ENCODE results near the gene NLRP3.

The NLRP3 gene

GRCh38 chr1:247444571-247444970 lies 28.6 kb downstream of the NLRP3 start:
- in situ Hi-C loops (cut with MboI; ENCODE audit: low sequenced_read_pairs, unreplicated experiment) = no loop called here
- DNase-seq (ENCODE audit: low spot score) = no peak
- TF ChIP-seq, protein P1, sequence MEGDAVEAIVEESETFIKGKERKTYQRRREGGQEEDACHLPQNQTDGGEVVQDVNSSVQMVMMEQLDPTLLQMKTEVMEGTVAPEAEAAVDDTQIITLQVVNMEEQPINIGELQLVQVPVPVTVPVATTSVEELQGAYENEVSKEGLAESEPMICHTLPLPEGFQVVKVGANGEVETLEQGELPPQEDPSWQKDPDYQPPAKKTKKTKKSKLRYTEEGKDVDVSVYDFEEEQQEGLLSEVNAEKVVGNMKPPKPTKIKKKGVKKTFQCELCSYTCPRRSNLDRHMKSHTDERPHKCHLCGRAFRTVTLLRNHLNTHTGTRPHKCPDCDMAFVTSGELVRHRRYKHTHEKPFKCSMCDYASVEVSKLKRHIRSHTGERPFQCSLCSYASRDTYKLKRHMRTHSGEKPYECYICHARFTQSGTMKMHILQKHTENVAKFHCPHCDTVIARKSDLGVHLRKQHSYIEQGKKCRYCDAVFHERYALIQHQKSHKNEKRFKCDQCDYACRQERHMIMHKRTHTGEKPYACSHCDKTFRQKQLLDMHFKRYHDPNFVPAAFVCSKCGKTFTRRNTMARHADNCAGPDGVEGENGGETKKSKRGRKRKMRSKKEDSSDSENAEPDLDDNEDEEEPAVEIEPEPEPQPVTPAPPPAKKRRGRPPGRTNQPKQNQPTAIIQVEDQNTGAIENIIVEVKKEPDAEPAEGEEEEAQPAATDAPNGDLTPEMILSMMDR (IDR thresholded peaks at IDR 0.05; ENCODE audit: borderline replicate concordance, control extremely low read depth, extremely low read depth, insufficient read depth, missing control alignments) = no peak

DNA sequence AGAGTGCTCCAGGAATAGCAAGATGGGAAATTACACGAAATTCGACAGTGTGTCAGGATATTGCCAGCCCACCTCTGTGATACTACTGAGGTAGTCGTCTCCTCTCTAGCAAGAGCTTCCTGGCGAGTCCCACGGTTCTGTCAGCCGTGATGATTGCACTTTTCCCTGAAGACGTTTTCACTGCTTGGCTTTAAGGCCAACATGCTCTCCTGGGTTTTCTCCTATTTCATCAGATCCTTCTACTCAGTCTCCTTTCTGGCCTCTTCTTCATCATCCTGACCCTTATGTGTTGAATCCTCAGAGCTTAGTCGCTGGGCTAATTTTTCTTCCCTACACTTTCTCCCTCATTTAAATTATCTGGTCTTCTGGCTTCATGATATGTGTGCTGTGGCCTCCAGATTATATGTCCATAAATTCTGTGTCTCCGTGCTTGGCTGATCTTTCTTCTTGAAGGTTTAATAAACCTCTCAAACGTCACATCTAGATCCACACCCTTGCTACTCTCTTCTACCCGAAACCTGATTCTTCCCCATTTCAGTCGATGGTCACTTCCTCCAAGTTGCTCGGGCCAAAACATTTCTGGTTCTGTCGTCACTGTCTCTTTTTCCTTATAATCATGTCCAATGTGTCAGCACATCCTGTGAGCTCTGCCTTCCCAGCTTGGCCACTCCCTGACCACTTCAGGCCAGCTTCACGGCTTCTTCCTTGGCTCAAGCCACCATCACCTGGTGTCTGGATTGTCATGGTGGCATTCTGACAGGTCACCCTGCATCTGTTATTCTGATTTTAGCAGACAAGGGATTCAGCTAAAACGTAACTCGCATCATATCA lies 29.8 kb downstream of the NLRP3 start:
- no peak for DNase-seq (ENCODE audit: low spot score)
- in situ Hi-C loops (cut with MboI; ENCODE audit: low sequenced_read_pairs, unreplicated experiment) = no loop called here
- TF ChIP-seq, protein P1 (IDR thresholded peaks at IDR 0.05; ENCODE audit: borderline replicate concordance, control extremely low read depth, extremely low read depth, insufficient read depth, missing control alignments) = no peak

DNA sequence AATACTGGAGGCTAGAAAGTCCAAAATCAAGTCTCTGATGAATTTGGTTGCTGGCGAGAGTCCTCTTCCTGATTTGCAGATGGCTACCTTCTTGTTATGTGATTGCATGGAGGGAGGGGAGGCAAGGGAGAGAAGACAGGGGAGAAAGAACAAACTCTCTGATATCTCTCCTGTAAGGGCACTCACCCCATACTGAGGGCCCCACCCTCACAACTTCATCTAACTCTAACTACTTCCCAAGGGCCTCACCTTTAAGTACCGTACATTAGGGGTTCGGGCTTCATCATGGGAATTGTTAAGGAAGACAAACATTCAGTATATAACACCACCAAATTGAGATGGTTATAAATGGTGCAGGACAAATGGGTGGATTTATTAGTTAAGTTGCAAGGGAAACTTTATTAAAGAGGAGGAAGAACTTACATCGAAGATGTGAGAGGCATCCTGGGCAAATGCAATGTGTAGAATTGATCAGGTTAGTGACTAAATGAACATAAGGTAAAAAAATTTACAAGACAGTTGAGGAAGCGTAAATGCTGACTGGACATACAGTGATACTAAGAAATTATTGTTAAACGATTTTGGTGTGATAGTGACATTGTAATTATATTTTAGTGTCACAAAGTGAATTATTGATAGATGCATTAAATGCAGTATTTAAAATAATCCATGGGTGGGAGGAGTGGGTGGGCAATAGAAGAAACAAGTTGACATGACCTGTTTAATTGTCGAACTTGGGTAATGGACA lies 31.4 kb downstream of the NLRP3 start:
- TF ChIP-seq, protein P1 (IDR thresholded peaks at IDR 0.05; ENCODE audit: borderline replicate concordance, control extremely low read depth, extremely low read depth, insufficient read depth, missing control alignments) = no peak
- in situ Hi-C loops (cut with MboI; ENCODE audit: low sequenced_read_pairs, unreplicated experiment) = no loop called here
- DNase-seq (ENCODE audit: low spot score) = no peak

DNA sequence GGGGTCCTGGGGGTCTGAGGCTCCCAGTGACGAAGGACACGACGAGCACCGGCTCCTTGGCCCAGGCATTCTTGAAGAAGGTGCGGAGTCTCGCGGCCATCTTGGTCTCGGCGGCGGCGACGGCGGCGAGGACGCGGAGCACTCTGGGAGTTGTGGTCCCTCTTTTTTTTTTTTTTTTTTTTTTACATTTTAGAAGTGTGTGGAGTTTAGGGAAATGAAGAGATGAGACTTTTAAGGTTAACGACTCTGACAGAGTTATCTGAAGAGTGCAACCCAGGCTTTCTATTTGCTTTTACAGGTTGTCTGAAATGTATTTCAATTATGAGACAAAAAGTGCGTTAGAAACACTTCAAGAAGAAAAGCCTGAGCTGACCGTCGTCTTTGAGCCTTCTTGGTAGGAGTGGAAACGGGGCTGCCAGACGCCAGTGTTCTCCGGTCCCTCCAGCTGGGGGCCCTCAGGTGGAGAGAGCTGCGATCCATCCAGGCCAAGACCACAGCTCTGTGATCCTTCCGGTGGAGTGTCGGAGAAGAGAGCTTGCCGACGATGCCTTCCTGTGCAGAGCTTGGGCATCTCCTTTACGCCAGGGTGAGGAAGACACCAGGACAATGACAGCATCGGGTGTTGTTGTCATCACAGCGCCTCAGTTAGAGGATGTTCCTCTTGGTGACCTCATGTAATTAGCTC lies 32.3 kb downstream of the NLRP3 start:
- in situ Hi-C loops (cut with MboI; ENCODE audit: low sequenced_read_pairs, unreplicated experiment) = no loop called here
- no peak for DNase-seq (ENCODE audit: low spot score)
- TF ChIP-seq, protein P1 (IDR thresholded peaks at IDR 0.05; ENCODE audit: borderline replicate concordance, control extremely low read depth, extremely low read depth, insufficient read depth, missing control alignments) = no peak

DNA sequence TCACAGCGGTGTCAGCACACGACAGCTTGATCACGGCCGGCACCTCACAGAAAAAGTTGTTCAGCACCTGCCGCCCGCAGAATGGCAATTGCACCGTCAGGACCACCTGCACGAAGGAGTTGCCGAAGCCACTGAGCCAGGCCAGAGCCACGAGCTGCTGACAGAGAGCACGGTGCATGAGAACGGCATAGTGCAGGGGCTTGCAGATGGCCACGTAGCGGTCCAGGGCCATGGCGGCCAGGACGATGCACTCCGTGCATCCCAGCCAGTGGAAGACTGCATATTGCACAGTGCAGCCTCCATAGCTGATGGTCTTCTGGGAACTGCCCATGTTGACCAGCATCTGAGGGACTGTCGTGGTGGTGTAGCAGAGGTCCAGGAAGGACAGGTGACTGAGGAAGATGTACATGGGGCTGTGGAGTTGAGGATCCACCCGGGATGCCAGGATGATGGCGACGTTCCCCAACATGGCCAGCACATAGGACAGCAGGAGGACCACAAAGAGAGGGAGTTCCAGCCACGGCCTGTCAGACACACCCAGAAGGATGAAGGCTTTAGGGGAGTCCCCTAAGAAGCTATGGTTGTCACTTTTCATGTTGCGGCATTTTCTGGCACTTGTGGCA lies 35.5 kb downstream of the NLRP3 start:
- DNase-seq (ENCODE audit: low spot score) = no peak
- TF ChIP-seq, protein P1 (IDR thresholded peaks at IDR 0.05; ENCODE audit: borderline replicate concordance, control extremely low read depth, extremely low read depth, insufficient read depth, missing control alignments) = no peak
- in situ Hi-C loops (cut with MboI; ENCODE audit: low sequenced_read_pairs, unreplicated experiment) = no loop called here

GRCh38 chr1:247452447-247453039 lies 36.6 kb downstream of the NLRP3 start:
- no peak for DNase-seq (ENCODE audit: low spot score)
- in situ Hi-C loops (cut with MboI; ENCODE audit: low sequenced_read_pairs, unreplicated experiment) = no loop called here
- TF ChIP-seq, protein P1 (IDR thresholded peaks at IDR 0.05; ENCODE audit: borderline replicate concordance, control extremely low read depth, extremely low read depth, insufficient read depth, missing control alignments) = no peak
